ENCODE data around the gene FBXO21. TPM values are rescaled to one million over a fixed set of nuclear protein-coding genes. Genes with fewer than 3 reads are reported as not detected.

The FBXO21 gene
- total RNA-seq, 2 experiments from 2014 or later, result 21.5 to 26.0 TPM

DNA sequence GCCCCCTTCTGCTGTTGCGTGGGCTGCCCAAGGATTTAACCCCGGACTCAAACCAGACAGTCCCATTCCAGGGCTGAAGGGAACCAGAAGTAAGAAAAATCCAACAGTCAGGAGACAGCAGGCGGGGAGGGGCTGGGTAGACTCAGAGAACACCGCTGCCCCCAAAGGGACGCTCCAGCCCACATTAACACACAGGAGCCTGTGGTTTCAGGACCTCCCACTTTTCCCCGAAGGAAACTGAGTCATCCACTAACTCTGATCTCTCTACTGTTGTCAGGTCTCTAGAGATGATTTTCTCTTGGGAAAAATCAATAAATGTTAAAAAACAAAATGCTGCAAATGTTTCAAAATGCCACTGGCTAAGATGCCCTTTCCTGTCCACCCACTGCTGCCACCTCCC is 41.6 kb downstream of the FBXO21 start:
- Mint-ChIP-seq H3K9me3 (no peaks in the 10 kb centered on the region), H3K36me3 (ENCODE audit: low read depth) (peaks cover 56% of the 10 kb centered on the region), H3K27ac (peak overlapping the region; percentile 66), H3K4me3 (no peak overlapping the region), H3K4me1 (ENCODE audit: low read depth) (peaks cover 48% of the 10 kb centered on the region), H3K27me3 (no peaks in the 10 kb centered on the region)
- POLR2A ChIA-PET, result no interaction called here
- intact Hi-C loops (cut with micrococcal nuclease), result loop anchor here (10.0 kb wide), 1 partner anchor 444 kb away; no protein-coding TSS in a partner anchor
- DNase-seq, result peak; percentile 62
- ATAC-seq, result peak; percentile 73
- CTCF ChIA-PET, result no interaction called here
- TF ChIP-seq, protein P1, sequence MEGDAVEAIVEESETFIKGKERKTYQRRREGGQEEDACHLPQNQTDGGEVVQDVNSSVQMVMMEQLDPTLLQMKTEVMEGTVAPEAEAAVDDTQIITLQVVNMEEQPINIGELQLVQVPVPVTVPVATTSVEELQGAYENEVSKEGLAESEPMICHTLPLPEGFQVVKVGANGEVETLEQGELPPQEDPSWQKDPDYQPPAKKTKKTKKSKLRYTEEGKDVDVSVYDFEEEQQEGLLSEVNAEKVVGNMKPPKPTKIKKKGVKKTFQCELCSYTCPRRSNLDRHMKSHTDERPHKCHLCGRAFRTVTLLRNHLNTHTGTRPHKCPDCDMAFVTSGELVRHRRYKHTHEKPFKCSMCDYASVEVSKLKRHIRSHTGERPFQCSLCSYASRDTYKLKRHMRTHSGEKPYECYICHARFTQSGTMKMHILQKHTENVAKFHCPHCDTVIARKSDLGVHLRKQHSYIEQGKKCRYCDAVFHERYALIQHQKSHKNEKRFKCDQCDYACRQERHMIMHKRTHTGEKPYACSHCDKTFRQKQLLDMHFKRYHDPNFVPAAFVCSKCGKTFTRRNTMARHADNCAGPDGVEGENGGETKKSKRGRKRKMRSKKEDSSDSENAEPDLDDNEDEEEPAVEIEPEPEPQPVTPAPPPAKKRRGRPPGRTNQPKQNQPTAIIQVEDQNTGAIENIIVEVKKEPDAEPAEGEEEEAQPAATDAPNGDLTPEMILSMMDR (IDR thresholded peaks at IDR 0.05), result no peak

DNA sequence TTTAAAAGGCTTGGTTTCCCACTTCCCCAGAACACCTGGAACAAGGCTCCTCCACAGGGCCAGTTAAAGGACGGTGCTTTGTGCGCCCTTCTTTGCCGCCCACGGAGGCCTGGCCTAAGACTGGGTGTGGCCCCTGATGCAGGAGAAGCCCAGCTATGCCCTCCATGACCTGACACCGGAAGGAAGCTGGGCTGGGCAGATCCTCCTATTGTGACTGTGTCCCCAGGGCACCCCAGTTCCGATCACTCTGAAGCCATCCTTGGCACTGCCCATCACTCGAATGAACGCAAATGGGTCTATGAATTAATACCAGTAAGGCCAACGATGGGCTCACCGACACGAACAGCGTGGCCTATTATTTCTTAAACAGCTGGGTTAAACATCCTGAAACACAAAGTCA is 42.6 kb downstream of the FBXO21 start:
- TF ChIP-seq, protein P1 (IDR thresholded peaks at IDR 0.05), result no peak
- peaks cover 46% of the 10 kb centered on the region for H3K4me1 Mint-ChIP-seq (ENCODE audit: low read depth)
- H3K9me3 Mint-ChIP-seq, result no peaks in the 10 kb centered on the region
- ChIA-PET POLR2A (no interaction called here), CTCF (no interaction called here)
- H3K27me3 Mint-ChIP-seq, result no peaks in the 10 kb centered on the region
- intact Hi-C loops (cut with micrococcal nuclease), result loop anchor here (10.0 kb wide), 1 partner anchor 443 kb away; no protein-coding TSS in a partner anchor
- H3K36me3 Mint-ChIP-seq (ENCODE audit: low read depth), result peaks cover 54% of the 10 kb centered on the region
- no peak overlapping the region for H3K4me3 Mint-ChIP-seq
- H3K27ac Mint-ChIP-seq, result peak overlapping the region; percentile 66
- DNase-seq (no peak), ATAC-seq (no peak)

DNA sequence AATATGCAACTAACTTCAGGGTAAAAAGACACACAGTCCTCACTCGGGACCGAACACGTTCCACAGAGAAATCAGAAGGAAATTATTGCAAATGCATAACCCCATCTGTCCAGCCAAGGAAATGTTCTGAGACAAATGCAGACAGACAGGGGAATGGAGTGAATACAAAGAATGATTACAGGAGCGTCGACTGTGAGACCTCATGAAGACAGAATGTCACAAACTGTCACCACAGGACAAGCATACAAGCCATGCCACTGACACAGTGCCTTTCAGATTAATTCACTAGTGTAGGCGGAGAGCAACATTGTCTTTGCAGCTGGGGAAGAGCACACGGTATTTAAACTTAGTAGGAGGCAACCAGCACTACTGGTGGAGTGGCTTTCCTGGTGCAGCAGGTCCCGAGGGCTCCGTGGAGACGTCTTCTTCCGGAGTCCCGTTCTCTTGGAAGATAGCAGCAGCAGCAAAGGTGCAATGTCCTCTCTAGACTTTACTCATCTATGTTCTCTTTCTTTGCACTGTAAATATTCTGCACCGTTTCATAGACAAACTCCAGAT is 44.6 kb downstream of the FBXO21 start:
- ChIA-PET POLR2A (no interaction called here), CTCF (interaction anchor here (1.0 kb wide), 1 partner anchor 436 kb away, joined by 3 read pairs; no protein-coding TSS in a partner anchor)
- H3K27me3 Mint-ChIP-seq, result no peaks in the 10 kb centered on the region
- H3K36me3 Mint-ChIP-seq (ENCODE audit: low read depth), result peaks cover 39% of the 10 kb centered on the region
- peaks cover 31% of the 10 kb centered on the region for H3K4me1 Mint-ChIP-seq (ENCODE audit: low read depth)
- TF ChIP-seq, protein P1 (IDR thresholded peaks at IDR 0.05), result no peak
- DNase-seq (no peak), ATAC-seq (no peak)
- no peaks in the 10 kb centered on the region for H3K9me3 Mint-ChIP-seq
- intact Hi-C loops (cut with micrococcal nuclease), result loop anchor here (10.0 kb wide), 1 partner anchor 441 kb away; no protein-coding TSS in a partner anchor
- no peak overlapping the region for H3K4me3 Mint-ChIP-seq
- peak overlapping the region; percentile 21 for H3K27ac Mint-ChIP-seq

DNA sequence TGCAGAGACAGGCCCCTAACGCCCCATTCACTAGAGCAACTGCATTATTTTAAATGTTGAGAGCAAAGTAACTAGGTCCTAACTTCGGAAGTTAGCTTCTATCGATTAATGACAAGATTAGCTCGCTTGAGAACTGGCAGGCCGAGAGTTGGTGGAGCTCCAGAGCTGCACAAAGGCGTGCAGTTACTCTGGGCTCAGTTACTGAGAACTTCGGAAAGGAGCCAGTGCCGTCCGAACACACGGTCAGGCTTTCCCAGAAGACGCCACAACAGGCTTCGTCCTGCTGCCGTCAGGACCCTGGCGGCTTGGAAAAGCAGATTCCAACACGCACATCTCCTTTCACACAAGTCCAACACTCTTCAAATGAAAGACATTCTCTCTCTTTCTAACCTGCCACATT is 45.7 kb downstream of the FBXO21 start:
- ATAC-seq, result no peak
- H3K27ac Mint-ChIP-seq, result no peak overlapping the region
- TF ChIP-seq, protein P1 (IDR thresholded peaks at IDR 0.05), result no peak
- no peaks in the 10 kb centered on the region for H3K9me3 Mint-ChIP-seq
- peaks cover 21% of the 10 kb centered on the region for H3K4me1 Mint-ChIP-seq (ENCODE audit: low read depth)
- no peak for DNase-seq
- intact Hi-C loops (cut with micrococcal nuclease), result loop anchor here (10.0 kb wide), 1 partner anchor 440 kb away; no protein-coding TSS in a partner anchor
- H3K27me3 Mint-ChIP-seq, result no peaks in the 10 kb centered on the region
- ChIA-PET CTCF (no interaction called here), POLR2A (no interaction called here)
- peaks cover 29% of the 10 kb centered on the region for H3K36me3 Mint-ChIP-seq (ENCODE audit: low read depth)
- no peak overlapping the region for H3K4me3 Mint-ChIP-seq

DNA sequence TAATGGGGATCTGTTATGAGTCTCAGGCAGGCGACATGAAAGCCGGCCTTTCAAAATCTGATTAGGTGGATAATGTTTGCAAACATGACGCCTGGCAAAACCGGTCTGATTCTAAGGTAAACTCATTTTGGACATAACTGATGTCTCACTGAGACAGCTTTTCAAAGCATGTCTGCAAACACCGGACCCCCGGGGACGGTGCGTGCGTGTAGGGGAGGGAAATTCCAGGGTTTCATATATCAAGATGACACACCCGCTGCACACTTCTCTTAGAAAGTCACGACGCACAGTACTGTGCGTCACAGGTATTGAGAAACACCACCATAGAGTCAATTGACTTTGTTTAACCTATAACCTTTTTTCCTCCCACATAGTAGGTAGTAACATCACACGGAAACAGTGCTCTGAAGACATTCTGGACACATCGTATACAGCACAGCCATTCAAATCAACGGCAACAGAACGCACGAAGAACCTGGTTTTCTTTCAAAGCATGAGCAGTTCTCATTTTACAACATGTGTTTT is 47.2 kb downstream of the FBXO21 start:
- no peak overlapping the region for H3K4me3 Mint-ChIP-seq
- ATAC-seq (peak; percentile 34), DNase-seq (no peak)
- H3K27me3 Mint-ChIP-seq, result no peaks in the 10 kb centered on the region
- TF ChIP-seq, protein P1 (IDR thresholded peaks at IDR 0.05), result no peak
- CTCF ChIA-PET, result interaction anchor here (1.6 kb wide), 1 partner anchor 118 kb away, joined by 3 read pairs; no protein-coding TSS in a partner anchor
- H3K36me3 Mint-ChIP-seq (ENCODE audit: low read depth), result peaks cover 25% of the 10 kb centered on the region
- peaks cover 5% of the 10 kb centered on the region for H3K4me1 Mint-ChIP-seq (ENCODE audit: low read depth)
- POLR2A ChIA-PET, result no interaction called here
- peak overlapping the region; percentile 47 for H3K27ac Mint-ChIP-seq
- no peaks in the 10 kb centered on the region for H3K9me3 Mint-ChIP-seq
- intact Hi-C loops (cut with micrococcal nuclease), result loop anchor here (10.0 kb wide), 1 partner anchor 438 kb away; no protein-coding TSS in a partner anchor
